ENCODE results near the gene ABTB2. TPM values are rescaled to one million over a fixed set of nuclear protein-coding genes. Genes with fewer than 3 reads are reported as not detected.

ABTB2 gene
- polyA plus RNA-seq, 1 experiment = 6.3 TPM

DNA sequence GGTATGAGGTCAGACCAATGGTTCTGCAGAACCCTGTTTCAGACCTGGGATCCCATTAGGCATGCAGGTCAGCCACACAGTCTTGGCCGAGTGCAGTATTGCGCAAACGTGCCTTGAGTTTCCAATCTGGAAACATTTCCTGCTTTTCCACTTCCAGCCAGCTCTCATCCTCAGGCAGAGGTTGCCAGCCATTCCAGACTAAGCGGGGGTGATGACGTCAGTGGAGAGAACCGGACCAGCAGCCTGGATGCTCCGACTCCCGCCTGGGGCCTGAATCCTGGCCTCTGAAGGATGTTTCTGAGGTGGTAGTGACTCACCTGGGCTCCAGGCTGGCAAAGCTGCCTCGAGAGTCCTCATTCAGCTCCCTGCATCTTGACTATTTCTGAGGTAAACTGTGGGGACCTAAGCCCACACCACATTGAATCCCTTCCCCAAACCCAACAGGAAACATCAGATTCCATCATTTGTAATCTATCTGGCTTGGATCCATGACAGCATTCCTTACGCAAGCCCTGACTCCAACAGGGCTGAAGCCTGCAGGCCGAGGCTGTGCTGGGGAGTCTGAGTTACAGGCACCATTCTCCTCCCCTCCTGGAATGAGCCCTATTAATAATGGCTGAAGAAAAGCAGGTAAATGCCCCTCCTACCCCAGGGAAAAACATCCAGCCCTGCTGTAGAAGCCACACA lies 83.0 kb downstream of the ABTB2 start:
- POLR2A ChIA-PET = no interaction called here
- CTCF ChIA-PET = interaction anchor here (1.0 kb wide), 1 partner anchor 84 kb away, joined by 3 read pairs; no protein-coding TSS in a partner anchor

DNA sequence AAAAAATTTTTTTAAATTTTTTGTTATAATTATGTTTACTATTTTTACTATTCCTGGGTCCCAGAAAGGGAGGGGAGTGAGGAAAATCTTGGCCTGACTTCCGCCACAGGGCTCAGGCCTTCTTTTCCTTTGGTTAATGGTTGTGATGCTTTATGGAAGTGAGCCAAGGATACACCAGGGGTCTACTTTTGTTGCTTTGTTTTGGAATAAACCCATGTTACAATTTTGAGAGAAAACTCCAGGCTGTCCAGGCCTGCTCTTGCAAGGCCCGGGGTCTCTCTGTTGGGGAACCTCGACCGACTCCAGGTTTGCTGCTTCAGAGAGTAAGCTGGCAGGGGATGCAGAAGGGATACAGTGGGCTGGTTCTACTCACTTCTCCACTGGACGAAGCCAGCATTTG lies 84.7 kb downstream of the ABTB2 start:
- no peak overlapping the region for H3K4me3 ChIP-seq (ENCODE audit: low read depth, low read length)
- ChIA-PET CTCF (interaction anchor here (1.0 kb wide), 1 partner anchor 99 kb away, joined by 3 read pairs; no protein-coding TSS in a partner anchor), POLR2A (no interaction called here)
- no peak for DNase-seq (ENCODE audit: low read depth)
- TF ChIP-seq, protein P1, sequence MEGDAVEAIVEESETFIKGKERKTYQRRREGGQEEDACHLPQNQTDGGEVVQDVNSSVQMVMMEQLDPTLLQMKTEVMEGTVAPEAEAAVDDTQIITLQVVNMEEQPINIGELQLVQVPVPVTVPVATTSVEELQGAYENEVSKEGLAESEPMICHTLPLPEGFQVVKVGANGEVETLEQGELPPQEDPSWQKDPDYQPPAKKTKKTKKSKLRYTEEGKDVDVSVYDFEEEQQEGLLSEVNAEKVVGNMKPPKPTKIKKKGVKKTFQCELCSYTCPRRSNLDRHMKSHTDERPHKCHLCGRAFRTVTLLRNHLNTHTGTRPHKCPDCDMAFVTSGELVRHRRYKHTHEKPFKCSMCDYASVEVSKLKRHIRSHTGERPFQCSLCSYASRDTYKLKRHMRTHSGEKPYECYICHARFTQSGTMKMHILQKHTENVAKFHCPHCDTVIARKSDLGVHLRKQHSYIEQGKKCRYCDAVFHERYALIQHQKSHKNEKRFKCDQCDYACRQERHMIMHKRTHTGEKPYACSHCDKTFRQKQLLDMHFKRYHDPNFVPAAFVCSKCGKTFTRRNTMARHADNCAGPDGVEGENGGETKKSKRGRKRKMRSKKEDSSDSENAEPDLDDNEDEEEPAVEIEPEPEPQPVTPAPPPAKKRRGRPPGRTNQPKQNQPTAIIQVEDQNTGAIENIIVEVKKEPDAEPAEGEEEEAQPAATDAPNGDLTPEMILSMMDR (IDR thresholded peaks at IDR 0.05; ENCODE audit: insufficient read depth, low read depth, low read length) = no peak
- H3K27me3 ChIP-seq (ENCODE audit: control insufficient read depth, insufficient read depth, low read length) = no peaks in the 10 kb centered on the region; the same call in 1 of the 2 replicates
- H3K36me3 ChIP-seq (ENCODE audit: control insufficient read depth, insufficient read depth, low read length) = no peaks in the 10 kb centered on the region

More for the DNA sequence above, 83.0 kb downstream of the ABTB2 start:
- no peak overlapping the region for H3K4me3 ChIP-seq (ENCODE audit: low read depth, low read length)
- TF ChIP-seq, protein P1 (IDR thresholded peaks at IDR 0.05; ENCODE audit: insufficient read depth, low read depth, low read length) = no peak
- no peaks in the 10 kb centered on the region for H3K36me3 ChIP-seq (ENCODE audit: control insufficient read depth, insufficient read depth, low read length)
- DNase-seq (ENCODE audit: low read depth) = peak; percentile 83
- H3K27me3 ChIP-seq (ENCODE audit: control insufficient read depth, insufficient read depth, low read length) = no peaks in the 10 kb centered on the region

DNA sequence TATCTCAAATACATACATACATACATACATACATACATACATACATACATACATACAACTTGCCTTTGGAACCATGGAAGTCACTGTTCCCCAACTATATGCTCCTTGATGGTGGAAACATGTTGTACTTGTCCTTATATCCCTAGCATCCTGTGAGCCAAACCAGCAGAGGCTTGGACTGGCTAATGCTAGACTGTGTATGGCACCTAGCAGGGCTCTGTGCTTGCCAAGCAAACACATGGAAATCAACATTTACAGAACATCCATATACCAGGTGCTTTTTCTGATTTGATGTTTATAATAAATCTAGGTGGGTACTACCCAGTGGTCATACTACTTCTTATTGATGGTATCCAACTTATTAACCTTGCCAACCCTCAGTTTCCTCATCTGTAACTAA lies 86.1 kb downstream of the ABTB2 start:
- Histone ChIP-seq H3K4me3 (ENCODE audit: low read depth, low read length) (no peak overlapping the region), H3K27me3 (ENCODE audit: control insufficient read depth, insufficient read depth, low read length) (no peaks in the 10 kb centered on the region; the same call in 1 of the 2 replicates), H3K36me3 (ENCODE audit: control insufficient read depth, insufficient read depth, low read length) (no peaks in the 10 kb centered on the region)
- POLR2A ChIA-PET = no interaction called here
- CTCF ChIA-PET = no interaction called here
- TF ChIP-seq, protein P1 (IDR thresholded peaks at IDR 0.05; ENCODE audit: insufficient read depth, low read depth, low read length) = no peak
- no peak for DNase-seq (ENCODE audit: low read depth)

DNA sequence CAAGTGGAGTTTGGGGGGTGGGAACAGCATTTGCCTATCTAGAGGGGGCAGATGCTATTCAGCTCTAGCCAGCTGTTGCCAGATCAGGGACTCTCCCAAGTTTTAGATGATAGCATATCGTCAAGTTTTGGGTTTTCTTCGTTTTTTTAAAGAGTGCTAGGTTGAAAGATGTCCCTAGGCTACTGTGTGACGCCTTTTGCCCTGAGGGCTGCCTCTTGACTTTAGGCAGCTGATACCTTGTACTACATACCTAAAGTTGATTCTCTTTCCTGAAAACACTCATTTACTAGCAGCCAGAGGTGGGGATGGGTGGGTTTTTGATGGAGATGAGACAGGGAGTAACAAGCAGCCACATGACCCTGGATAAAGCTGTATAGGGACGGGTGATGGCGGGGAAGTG lies 87.1 kb downstream of the ABTB2 start:
- CTCF ChIA-PET = no interaction called here

DNA sequence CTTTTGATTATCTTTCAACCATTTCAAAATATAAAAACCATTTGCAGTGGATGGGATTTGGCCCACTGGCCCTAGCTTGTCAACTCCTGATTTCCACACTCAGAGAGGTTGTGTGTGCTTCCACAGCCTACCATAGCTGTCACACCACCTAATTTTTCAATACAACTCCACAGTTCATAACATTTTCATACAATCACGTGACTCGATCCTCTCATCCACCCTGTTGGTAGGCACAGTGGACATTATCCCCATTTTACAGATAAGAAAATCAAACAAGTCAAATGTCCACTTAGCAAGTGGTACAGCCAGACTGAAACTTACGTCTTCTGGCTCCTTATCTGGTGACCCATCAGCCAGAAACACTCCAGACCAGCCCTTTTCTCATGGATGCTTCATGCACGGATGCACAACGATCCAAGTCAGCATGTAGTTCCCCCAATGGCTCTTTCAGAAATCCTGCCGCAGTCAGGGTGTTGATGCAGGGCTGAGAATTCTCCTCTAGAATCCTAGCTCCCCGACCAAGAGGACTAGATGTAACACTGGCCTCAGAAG lies 88.0 kb downstream of the ABTB2 start:
- no peaks in the 10 kb centered on the region for H3K36me3 ChIP-seq (ENCODE audit: control insufficient read depth, insufficient read depth, low read length)
- H3K4me3 ChIP-seq (ENCODE audit: low read depth, low read length) = no peak overlapping the region
- TF ChIP-seq, protein P1 (IDR thresholded peaks at IDR 0.05; ENCODE audit: insufficient read depth, low read depth, low read length) = no peak
- POLR2A ChIA-PET = no interaction called here
- CTCF ChIA-PET = interaction anchor here (1.2 kb wide), 1 partner anchor 38 kb away, joined by 3 read pairs; no protein-coding TSS in a partner anchor
- DNase-seq (ENCODE audit: low read depth) = no peak
- no peaks in the 10 kb centered on the region; the same call in 1 of the 2 replicates for H3K27me3 ChIP-seq (ENCODE audit: control insufficient read depth, insufficient read depth, low read length)

More for the DNA sequence above, 87.1 kb downstream of the ABTB2 start:
- Histone ChIP-seq H3K27me3 (ENCODE audit: control insufficient read depth, insufficient read depth, low read length) (no peaks in the 10 kb centered on the region; the same call in 1 of the 2 replicates), H3K4me3 (ENCODE audit: low read depth, low read length) (no peak overlapping the region), H3K36me3 (ENCODE audit: control insufficient read depth, insufficient read depth, low read length) (no peaks in the 10 kb centered on the region)
- no peak for DNase-seq (ENCODE audit: low read depth)
- POLR2A ChIA-PET = no interaction called here
- TF ChIP-seq, protein P1 (IDR thresholded peaks at IDR 0.05; ENCODE audit: insufficient read depth, low read depth, low read length) = no peak

Measured in BJ (cell line).